HepG2 (cell line): ENCODE data around the gene OBI1.

Source experiments
- BHLHE40 ChIP-seq: IDR thresholded peaks from 2 replicates; pipeline ENCODE4 v1.6.1; 2011; ENCODE audit warnings: low read length, improper control_type of control experiment
- CTCF ChIP-seq: sonication (generic); formaldehyde crosslinking; IDR thresholded peaks from 2 replicates; pipeline ENCODE4 v1.5.0; 2020; ENCODE audit warnings: mild to moderate bottlenecking, missing genetic modification reagents, moderate library complexity
- ETV6 ChIP-seq: sonication (generic); formaldehyde crosslinking; conservative IDR thresholded peaks from 2 replicates; pipeline ENCODE4 v1.4.0; 2020; ENCODE audit warnings: missing genetic modification reagents
- KLF9 ChIP-seq: IDR thresholded peaks from 2 replicates; pipeline ENCODE4 v1.6.1; 2016; ENCODE audit warnings: low read depth
- PRDM10 ChIP-seq: sonication (generic); formaldehyde crosslinking; IDR thresholded peaks from 2 replicates; pipeline ENCODE4 v1.4.0; 2020; ENCODE audit warnings: low read depth, missing genetic modification reagents
- SMC3 ChIP-seq: IDR thresholded peaks from 2 replicates; pipeline ENCODE4 v1.6.1; 2011; ENCODE audit warnings: low read length, improper control_type of control experiment
- ZFP36L1 ChIP-seq: sonication (generic); formaldehyde crosslinking; IDR thresholded peaks from 2 replicates; pipeline ENCODE4 v1.8.0; 2022; ENCODE audit warnings: mild to moderate bottlenecking, missing genetic modification reagents, moderate library complexity
- ZNF558 ChIP-seq: sonication (generic); formaldehyde crosslinking; IDR thresholded peaks from 2 replicates; pipeline ENCODE4 v1.9.0; 2022; ENCODE audit warnings: mild to moderate bottlenecking, missing genetic modification reagents, borderline replicate concordance

GRCh38 chr13:78576261-78576660 lies 82.7 kb downstream of the OBI1 start:
- no peak for TF ChIP-seq CTCF (CRISPR knock-in tag)
- TF ChIP-seq PRDM10 (CRISPR knock-in tag): no peak
- TF ChIP-seq ETV6 (CRISPR knock-in tag): no peak
- no peak for TF ChIP-seq SMC3
- no peak for TF ChIP-seq BHLHE40
- TF ChIP-seq KLF9 (CRISPR knock-in tag): no peak
- no peak for TF ChIP-seq ZFP36L1 (CRISPR knock-in tag)
- TF ChIP-seq ZNF558 (CRISPR knock-in tag): no peak
